BE2C (cell line): ENCODE measurements around the gene HOXA7.

ENCODE experiments used
- DNase-seq: peaks from one replicate; pipeline ENCODE4 v3.0.0-alpha.2; 2020
- H3K27me3 ChIP-seq: fragments of 250-450 bp; sonication (Bioruptor Pico); 2 replicates; pipeline ENCODE4 v1.5.1; 2020; ENCODE audit warnings: mild to moderate bottlenecking
- H3K36me3 ChIP-seq: fragments of 250-450 bp; sonication (Bioruptor Pico); 2 replicates; pipeline ENCODE4 v1.5.1; 2020; ENCODE audit warnings: mild to moderate bottlenecking
- H3K4me1 ChIP-seq: fragments of 250-450 bp; sonication (Bioruptor Pico); 2 replicates; pipeline ENCODE4 v1.5.1; 2020
- H3K4me3 ChIP-seq: 2 replicates; pipeline ENCODE4 v1.5.1; 2011; ENCODE audit warnings: low read depth, low read length
- H3K9me3 ChIP-seq: fragments of 250-450 bp; sonication (Bioruptor Pico); 2 replicates; pipeline ENCODE4 v1.5.1; 2020
- TF ChIP-seq, protein P1 (sequence below): IDR thresholded peaks from 2 replicates; pipeline ENCODE4 v1.5.1; 2012; ENCODE audit warnings: mild to moderate bottlenecking, low read depth, low read length

The HOXA7 gene

DNA sequence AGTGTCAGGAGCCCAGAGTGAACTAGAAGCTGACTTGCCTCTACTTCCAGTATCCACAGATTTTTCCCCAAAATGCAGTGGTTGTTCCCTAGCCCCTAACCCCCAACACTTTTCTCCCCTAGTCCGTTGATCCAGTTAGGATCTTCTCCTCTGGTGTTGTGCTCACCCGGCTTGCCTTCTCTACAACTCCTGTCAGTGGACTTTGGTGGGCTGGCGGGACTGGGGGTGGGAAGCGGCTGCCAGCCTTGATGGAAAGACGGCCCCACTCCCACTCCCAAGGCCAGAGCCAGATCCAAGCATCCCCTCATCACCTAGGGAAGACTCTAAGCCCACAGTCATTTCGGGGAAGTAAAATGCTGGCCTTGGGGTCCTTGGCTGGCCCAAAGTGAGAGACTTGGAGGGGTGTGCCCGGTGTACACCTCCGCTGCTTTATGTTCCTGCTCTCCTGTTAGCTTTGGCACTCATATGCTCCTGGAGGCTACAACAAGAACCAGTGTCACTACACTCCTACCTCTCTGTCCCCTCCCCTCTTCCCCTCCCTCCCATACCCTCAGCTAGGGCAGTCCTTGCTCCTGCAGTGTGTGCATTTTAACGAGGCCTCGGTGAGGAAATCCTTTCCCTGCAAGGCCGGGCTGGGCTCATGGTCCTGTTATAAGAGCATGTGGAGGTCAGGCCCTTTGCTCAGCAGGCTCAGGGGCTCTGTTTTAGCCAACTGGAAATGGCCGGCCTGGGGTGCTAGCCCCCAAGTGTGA is 18.6 kb upstream of the HOXA7 start:
- no peak for DNase-seq
- Histone ChIP-seq H3K9me3 (no peaks in the 10 kb centered on the region; the same call in 1 of the 2 replicates), H3K36me3 (no peaks in the 10 kb centered on the region), H3K27me3 (peaks cover 100% of the 10 kb centered on the region), H3K4me1 (no peaks in the 10 kb centered on the region), H3K4me3 (no peak overlapping the region)
- TF ChIP-seq, protein P1, sequence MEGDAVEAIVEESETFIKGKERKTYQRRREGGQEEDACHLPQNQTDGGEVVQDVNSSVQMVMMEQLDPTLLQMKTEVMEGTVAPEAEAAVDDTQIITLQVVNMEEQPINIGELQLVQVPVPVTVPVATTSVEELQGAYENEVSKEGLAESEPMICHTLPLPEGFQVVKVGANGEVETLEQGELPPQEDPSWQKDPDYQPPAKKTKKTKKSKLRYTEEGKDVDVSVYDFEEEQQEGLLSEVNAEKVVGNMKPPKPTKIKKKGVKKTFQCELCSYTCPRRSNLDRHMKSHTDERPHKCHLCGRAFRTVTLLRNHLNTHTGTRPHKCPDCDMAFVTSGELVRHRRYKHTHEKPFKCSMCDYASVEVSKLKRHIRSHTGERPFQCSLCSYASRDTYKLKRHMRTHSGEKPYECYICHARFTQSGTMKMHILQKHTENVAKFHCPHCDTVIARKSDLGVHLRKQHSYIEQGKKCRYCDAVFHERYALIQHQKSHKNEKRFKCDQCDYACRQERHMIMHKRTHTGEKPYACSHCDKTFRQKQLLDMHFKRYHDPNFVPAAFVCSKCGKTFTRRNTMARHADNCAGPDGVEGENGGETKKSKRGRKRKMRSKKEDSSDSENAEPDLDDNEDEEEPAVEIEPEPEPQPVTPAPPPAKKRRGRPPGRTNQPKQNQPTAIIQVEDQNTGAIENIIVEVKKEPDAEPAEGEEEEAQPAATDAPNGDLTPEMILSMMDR = no peak

DNA sequence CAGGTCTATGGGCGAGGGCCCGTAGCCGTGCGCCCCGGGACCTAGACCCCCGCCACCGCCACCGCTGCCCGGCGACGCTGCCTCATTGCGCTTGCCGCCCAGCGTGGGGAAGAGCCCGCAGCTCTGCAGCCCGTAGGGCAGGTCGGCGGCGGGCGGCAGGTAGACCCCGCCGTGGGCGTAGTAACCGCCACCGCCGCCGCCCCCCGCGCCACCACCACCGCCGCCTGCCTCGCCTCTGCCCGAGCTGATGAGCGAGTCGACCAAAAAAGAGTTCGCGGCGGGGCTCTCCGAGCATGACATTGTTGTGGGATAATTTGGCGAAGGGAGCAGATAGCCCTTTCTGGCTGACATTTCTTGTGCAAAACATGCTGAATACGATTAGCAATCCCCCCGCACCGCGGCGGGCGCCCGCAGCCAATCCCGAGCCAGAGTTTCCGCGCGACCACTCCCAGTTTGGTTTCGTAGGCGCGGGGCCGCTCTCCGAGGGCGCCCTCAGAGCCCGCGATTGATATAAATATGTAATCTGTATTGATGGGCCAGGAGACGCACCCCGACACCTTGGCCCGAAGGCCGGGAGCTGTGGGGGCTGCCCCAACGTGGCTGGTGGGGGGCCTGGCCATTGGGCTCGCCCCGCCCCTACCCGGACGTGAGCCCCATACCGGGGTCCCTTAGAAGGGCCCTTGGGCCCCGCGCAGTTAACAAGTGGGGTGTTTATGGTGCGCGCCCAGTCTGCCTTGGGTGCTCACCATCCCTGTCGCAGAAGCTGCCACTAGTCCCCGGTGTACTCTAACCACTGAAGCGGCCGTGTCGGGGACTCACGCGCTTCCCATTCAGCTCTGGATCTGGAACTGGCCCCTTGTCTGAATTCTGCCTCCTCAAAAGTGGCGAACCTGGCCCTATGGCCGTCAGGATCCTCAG is 17.7 kb upstream of the HOXA7 start, which contains the start of gene HOXA10:
Gene HOXA10 (minus strand): TSS at position 365 of the 918 bp plus-strand sequence. CDS start 14 bp downstream, at position 351.
- no peaks in the 10 kb centered on the region for H3K4me1 ChIP-seq
- no peaks in the 10 kb centered on the region; the same call in 1 of the 2 replicates for H3K9me3 ChIP-seq
- DNase-seq = no peak
- TF ChIP-seq, protein P1 = no peak
- no peak within 1 kb of the TSS for H3K4me3 ChIP-seq
- H3K27me3 ChIP-seq = peaks cover 100% of the 10 kb centered on the region
- H3K36me3 ChIP-seq = no peaks in the 10 kb centered on the region

DNA sequence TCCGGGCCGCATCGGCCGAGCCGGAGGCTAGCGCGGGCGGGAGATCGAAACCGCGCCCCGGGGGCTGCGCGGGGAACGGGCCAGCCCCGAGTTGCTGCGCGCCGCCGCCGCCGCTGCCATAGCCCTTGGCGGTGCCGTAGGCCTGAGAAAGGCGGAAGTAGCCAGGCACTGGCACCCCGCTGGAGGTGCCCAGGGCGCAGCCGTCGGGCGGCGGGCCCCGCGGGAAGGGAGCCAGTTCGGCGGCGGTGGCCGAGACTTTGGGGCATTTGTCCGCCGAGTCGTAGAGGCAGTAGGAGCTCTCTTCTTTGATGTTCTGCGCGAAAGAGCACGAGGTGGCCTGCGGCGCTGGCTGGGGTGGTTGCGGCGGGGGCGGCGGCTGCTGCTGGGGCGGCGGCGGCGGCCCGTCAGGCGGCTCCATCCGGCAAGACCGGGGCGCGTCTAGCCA is 17.1 kb upstream of the HOXA7 start:
- Histone ChIP-seq H3K4me1 (no peaks in the 10 kb centered on the region), H3K27me3 (peaks cover 100% of the 10 kb centered on the region), H3K9me3 (no peaks in the 10 kb centered on the region; the same call in 1 of the 2 replicates), H3K4me3 (no peak overlapping the region), H3K36me3 (no peaks in the 10 kb centered on the region)
- TF ChIP-seq, protein P1 = no peak
- no peak for DNase-seq

DNA sequence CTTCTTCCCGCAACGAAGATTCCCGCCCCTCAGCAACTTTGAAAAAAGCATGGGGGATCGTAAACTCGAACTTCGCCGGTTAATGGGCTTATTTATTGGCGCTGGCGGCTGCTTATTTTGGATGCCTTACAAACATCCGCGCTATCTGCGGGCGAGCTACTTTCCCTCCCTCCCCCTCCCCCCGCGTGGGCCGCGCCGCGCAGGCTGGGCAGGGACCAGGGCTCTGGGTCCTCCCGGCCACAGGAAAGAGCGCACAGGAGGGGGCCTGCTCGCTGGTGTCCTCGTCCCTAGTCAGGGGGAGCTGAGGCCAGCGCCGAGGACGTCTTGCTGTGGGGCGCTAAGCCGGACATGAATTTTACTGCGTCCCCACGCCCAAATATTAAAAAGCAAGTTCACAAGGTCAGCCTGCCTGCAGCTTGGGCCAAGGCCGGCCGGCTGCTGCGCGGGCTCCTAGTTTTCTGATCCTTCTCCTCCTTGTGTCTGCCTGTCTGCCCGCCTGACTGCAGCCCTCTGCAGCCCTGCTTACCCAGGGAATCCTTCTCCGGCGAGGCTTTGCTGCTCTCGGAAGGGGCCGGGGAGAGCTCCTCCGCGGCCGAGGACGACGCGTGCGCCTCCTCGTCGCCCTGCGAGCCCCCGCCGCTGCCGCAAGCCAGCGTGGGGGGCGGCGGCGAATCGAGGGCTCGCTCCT is 16.5 kb upstream of the HOXA7 start:
- no peak overlapping the region for H3K4me3 ChIP-seq

DNA sequence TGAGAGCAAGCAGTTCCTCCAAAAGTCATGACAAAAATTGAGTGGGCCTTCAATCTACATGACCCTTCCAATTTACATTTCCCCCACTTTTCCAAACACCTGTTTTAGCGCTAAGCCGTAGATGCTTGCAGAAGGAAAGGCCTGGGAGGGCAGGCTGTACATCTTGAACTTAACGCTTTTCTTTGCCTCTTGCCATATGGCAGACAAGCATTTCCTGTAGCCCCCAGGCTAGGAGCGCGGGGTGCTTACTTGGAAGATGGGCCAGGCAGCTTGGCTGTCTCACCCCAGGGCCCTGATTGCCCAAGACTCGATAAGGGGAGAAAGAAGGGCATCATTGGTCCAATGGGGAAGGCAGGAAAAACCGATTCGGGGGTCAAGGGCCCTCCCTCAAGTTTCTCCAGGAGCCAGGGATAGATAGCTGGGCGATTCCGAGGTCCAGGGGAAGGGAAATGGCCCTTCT is 15.9 kb upstream of the HOXA7 start:
- H3K36me3 ChIP-seq = no peaks in the 10 kb centered on the region
- H3K9me3 ChIP-seq = no peaks in the 10 kb centered on the region; the same call in 1 of the 2 replicates
- no peaks in the 10 kb centered on the region for H3K4me1 ChIP-seq
- peaks cover 100% of the 10 kb centered on the region for H3K27me3 ChIP-seq
- peak; percentile 1 for DNase-seq
- no peak overlapping the region for H3K4me3 ChIP-seq
- TF ChIP-seq, protein P1 = no peak

More for the DNA sequence above, 16.5 kb upstream of the HOXA7 start:
- no peaks in the 10 kb centered on the region for H3K36me3 ChIP-seq
- no peaks in the 10 kb centered on the region; the same call in 1 of the 2 replicates for H3K9me3 ChIP-seq
- no peak for DNase-seq
- no peaks in the 10 kb centered on the region for H3K4me1 ChIP-seq
- TF ChIP-seq, protein P1 = no peak
- peaks cover 100% of the 10 kb centered on the region for H3K27me3 ChIP-seq
